ENCODE measurements around the gene NUP62.

The NUP62 gene

DNA sequence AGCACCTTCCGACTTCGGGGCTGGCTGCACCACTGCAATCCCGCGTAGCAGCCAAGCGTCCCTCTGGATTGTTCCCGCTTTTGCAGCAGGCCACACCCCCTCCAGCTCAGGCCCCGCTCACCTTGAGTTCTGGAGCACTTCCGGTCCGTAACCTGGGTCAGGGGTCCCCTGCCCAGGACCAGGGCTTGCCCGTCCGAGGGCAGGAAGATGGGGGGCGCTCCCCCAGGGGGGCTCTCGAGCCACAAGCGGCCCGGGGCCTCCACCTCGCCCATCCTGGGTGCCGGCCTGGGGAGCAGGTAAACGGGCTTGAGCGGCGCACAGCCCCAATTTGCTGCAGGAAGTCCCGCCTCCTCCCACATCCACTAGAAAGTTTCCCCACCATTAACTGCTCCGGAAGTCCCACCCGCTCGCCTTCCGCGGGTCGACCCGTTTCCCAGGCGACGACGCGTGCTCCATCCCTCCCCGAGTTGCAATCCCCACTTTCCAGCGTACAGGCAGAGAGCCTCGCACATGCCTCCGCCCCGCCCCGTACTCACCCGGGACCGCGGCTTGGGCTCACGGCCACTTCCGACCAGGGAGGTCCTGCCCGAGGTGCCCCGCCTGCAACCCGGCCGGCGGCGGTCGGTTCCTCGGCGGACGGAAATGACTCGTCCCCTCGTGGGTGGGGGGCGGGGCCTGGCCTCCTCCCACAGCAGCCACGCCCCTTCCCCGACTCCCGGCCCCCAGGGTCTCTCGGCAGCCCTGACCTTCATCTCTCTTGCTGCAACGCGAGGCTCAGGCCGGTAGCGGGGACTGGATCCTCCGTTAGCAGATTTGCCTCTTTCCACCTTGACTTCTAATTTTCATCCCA is 62.1 kb downstream of the NUP62 start, which contains the start of gene PNKP:
Gene PNKP (minus strand): TSS at position 644 of the 850 bp plus-strand sequence. CDS start 372 bp downstream, at position 272.
- peak; percentile 93 for DNase-seq (ENCODE audit: low spot score)

DNA sequence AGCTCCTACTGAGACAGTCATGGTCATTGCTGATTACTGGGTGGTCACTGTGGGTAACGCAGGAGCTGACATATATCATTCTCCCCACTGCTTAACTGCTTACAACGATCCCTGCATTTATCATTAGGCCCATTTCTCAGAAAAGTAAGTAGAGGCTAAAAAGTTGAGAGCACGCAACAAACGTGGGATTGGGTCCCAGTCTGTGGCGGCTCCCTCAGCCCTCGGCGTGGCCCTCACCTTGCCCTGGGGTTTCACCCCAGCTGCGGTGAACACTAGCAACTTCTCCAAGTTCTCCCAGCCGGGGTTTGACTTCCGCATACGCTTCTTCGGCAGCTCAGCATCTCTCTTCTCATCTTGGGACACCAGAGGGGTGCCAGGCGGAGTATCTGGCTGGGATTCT is 64.4 kb downstream of the NUP62 start:
- DNase-seq (ENCODE audit: low spot score), result no peak

DNA sequence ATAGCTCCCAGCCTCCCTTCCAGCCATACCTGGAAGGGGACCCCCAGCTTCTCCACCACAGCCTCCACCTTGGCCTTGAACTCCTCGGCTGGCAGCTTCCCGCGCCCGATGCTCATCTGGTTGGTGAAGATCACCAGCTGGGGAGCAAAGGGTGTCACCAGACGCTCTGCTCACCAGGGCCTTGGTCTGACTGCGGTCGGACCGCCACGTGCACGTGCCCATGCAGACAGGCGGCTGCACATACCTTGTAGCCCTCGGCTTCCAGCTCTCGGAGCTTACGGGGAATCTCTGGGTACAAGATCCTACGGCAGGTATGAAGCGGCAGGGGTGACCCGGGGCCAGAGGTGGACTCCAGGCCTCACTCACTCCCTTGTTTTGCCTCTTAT is 65.4 kb downstream of the NUP62 start:
- DNase-seq (ENCODE audit: low spot score), result no peak

DNA sequence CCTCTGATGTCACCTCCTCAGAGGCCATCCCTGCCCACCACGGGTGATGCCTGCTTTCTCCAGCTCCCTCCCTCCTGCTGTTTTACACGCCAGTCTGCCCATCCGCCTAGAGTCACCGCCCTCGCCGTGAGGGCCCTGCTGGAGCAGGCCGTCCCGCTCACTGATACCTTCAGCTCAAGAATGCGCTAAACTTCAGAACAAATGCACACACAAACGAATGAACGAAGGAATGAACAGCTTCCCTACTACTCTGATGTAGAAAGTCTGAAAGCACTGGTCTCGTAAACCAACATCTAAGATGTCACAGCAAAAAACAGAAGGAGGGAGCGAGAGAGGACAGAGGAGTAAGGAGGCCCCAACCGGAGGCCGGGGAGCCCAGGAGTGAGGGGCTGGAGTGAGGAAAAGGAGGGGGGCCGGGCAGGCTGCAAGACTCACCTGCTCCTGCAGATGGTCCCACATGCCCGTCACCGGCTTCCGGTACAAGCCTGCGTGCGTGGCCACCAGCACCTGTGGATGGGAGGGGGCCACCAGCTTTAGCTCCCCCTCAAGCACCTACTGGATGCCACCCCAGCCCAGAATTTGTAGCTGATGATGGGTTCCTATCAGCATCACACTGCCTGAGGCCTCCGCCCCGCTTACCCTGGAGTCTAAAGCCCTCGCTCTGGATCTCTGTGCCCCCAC is 65.9 kb downstream of the NUP62 start:
- no peak for DNase-seq (ENCODE audit: low spot score)

DNA sequence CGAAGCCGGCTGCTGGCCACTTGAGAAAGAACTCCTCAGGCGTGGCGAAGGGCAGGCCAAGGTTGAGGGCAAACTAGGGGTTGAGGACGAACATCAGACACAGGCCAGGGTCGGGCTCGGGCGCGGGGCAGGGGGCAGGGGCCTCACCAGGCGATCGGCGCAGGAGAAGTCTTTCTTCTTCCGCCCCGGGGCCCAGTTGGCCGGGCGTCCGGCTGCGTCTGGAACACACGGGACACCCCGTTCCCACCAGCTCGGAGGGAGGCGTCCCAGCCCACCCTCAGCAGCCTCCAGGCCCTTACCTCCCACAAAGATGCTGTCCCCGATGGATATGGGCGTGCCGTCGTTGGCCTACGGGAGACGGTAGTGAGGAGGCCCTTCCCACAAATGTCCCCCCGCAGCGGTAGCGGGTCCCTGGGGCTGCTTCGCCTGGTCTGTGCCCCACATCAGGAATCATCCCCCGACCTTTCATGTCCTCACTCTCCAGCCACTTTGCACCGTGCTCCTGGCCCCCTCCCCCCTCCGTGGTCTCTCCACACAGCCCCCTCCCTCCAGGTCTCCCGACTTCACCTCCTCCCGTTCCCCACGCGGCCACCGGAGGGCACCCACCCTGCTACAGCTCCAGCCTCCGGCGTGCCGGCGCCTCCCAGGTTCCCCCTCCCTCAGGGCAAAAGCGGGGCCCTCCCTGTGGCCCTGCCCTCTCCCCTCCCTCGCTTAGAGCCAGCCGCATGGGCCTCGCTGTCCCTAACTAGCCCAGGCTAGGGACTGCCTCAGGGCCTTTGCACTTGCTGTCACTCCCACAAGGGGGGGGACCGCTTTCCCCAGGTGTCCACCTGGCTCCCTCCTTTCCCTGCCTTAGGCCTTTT is 66.7 kb downstream of the NUP62 start:
- DNase-seq (ENCODE audit: low spot score), result no peak

DNA sequence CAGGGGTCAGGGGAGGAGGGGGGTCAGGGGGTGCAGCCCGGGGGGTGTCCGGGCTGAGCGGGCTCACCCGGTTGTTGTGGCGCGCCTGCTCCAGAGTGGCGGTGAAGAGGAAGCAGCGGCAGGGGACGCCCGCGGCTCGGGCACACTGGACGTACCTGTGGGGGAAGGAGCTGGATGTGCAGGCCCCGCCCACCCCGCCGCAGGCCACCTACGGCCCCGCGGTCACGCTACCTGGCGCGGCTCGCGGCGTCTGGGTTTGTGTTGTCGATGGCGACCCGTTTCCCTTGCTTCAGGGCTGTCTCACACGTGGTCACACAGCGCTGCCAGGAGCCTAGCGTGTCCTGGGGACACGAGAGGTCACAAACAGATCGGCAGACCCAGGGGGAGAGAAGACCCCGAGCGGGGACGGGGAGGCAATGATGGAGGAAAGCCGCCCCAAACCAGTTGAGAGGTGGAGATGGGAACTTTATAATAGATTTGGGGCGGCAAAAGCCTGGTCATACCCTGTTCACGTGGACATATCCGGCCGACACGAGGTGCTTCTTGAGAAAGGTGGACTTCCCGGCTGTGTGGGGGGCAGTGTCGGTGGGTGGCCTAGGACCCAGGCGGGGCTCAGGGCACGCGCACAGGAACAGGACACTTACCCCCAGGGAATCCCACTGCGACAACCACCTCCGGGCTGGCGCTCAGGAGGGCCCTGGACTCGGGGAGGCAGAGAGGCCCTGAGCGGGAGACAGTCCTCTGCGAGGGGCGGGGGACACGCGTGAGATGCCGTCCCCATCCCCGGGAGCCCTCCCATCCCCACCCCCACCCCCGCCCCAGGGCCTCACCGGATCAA is 67.5 kb downstream of the NUP62 start:
- DNase-seq (ENCODE audit: low spot score), result no peak

DNA sequence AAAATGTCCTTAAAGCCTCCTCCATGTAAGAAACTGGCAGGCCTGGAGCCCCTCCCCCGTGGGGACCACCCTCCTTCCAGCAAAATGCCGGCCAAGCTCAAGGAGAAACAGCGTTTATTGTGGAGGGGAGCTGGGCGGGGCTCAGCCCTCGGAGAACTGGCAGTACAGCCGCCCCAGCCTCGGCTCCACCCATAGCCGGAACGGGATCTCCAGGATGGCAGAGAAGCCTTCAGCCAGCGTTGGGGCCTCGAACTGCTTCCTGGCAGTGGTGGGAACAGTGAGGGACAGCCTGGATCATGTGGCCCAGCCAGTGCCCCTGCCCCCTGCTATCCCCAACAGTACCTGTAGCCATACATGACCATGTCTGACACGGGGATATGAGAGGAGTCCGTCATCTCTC is 68.2 kb downstream of the NUP62 start:
- DNase-seq (ENCODE audit: low spot score), result no peak

DNA sequence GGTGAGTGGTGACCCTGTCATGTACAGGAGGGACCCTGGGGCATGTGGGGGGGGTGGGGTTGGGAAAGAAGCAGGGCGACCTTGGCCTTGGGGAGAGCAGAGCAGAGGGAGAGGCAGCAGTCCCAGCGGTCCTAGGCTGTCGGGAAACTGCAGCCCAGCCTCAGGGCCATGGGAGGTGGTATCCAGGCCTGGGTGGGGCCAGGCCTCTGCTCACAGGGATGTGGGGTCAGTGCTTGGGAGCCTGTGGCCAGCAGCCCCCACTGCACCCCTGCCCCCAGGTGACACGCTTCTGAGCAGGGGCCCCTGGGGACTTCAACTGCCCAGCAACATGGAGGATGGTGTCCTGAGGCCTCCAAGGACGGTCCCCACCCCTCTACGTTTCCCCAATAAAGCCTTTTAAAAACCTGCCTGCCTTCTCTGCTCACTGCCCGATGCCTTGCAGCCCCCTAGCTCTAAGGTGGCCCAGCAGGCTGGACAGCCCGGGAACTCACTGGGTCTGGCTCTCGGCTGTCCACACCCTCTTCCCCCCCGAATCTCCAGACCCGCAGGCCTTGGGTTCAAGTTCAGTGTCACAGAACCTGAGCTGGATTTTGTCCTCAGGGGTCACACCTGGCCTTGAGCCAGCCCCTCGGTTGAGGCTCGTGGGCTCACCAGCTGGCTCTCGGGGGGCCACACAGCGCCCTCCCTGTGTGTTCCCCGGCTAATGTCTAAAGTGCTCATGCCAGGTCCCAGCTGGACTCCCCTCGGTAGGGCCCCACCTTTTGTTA is 68.8 kb downstream of the NUP62 start:
- DNase-seq (ENCODE audit: low spot score), result no peak

DNA sequence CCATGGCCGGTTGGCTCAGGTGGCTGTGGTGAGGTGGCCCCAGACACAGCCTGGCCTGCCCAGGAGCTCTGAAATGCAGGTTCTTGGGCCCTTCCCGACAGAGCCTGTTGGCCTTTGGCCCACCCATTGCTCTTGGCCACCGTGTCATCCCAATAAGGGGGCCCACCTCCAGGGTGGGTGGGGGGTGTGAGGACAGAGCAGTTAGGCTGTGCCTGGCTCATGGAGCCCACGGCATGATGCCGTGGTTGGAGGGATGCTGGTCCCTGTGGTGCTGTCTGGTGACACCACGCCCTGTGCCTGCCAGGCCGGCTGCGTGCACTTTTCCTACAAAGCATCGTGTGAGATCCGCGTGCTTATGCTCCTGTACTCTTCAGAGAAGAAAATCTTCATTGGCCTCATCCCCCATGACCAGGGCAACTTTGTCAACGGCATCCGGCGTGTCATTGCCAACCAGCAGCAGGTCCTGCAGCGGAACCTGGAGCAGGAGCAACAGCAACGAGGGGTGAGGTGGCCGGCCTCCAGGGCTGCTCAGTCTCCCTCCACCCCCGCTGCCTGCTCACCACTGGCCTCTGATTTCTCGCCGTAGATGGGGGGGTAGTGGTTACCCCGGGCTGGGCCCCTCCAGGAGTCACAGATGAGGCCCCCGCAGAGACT is 69.5 kb downstream of the NUP62 start:
- DNase-seq (ENCODE audit: low spot score), result no peak

DNA sequence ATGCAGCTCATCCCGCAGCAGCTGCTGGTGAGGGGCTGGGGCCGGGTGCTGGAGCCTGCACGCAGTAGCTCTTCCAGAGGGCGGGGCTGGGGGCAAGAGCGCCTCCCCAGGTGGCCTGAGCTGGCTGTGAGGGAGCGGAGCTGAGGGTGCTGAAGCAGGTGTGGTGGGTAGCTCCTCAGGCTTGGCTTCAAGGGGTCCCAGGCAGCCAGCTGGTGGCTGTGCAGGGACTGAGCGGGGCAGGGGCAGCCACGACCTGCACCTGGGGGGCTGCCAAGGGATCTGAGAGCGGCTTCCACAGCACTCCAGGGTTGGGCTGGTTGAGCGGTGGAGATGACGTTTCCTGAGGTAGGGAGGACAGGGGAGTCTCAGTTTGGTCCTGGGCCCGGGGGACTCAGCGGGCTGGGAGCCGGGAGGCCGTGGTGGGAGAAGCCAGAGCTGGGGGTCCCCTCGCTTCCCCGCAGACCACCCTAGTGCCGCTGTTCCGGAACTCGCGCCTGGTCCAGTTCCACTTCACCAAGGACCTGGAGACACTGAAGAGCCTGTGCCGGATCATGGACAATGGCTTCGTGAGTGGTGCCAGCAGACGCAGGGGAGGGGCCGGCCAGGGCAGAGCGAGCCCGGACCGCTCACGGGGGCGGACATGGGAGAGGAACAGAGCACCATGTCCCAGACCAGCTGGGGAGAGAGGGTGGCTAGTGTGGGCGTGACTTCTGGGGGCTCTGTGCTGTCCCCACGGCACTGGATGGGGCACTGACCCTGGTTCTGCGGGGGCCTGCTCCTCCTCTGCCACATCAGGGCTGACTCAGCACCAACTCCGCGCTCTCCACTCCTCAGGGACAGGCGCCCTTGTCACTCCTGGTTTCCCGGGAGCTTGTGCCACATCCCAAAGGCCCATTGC is 71.0 kb downstream of the NUP62 start:
- DNase-seq (ENCODE audit: low spot score), result no peak

DNA sequence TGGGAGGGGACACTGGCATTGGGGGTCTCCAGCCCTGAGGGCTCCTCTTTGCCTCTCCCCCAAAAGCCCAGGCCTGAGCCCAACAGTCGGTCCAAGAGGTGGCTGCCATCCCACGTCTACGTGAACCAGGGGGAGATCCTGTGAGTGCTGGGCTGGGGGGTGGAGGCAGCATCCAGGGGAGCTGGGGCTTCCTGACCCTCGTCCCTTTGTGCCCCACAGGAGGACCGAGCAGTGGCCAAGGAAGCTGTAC is 71.5 kb downstream of the NUP62 start:
- no peak for DNase-seq (ENCODE audit: low spot score)

DNA sequence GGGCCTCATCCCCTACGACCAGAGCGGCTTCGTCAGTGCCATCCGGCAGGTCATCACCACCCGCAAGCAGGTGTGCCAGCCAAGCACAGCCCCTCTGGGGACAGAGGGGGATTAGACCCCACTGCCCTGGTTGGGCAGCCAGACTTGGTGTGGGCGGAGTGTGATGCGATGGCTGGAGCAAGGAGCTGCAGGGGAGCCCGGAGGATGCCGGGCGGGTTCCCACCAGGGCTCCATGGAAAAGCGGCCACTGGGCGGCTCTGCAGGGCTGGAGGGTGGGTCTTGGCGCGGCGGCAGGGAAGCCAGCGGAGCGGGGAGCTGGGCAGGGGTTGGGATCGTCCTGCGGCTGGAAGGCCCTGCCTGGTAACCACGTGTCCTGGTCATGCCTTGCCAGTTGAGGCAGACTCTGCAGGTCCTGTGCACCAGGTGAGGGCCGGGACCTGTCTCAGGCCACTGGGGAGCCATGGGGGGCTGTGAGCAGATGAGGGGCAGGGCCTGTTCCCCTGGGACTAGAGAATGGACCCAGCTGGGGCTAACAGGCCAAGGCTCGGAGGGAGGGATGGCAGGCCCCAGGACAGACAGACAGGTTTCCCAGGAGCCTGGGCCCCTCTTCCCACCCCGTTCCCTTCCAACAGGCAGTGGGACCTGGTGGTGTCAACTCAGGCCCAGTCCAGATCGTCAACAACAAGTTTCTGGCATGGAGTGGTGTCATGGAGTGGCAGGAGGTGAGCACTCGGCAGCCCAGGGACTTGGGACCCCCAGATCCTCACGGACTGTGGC is 72.1 kb downstream of the NUP62 start:
- DNase-seq (ENCODE audit: low spot score), result no peak

Data from ecto neural progenitor cell (in vitro differentiated cells).